ENCODE results near the gene CTNND1. TPM values are rescaled to one million over a fixed set of nuclear protein-coding genes. Genes with fewer than 3 reads are reported as not detected.

Gene CTNND1
- total RNA-seq, 2 experiments from 2014 or later, result 5.1 to 5.3 TPM

DNA sequence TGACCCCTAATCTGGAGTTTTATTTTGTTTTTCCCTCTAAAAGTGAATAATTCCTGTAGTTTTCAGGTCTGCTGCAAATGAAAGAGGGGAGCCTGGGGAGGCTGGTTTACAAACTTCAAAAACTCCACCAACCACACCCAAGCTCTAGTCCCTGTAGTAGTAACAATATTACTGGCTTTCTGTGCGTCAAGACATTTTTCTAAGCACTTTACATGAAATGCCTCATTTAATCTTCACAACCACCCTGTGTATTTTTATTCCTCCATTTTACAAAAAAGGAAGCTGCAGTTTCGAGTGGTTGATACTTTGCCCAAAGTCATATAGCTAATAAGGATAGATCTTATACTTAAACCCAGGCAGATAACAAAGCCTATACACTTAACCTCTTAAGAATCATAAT lies 23.5 kb downstream of the CTNND1 start:
- H2AFZ ChIP-seq (ENCODE audit: low read length), result no peak overlapping the region
- H4K20me1 ChIP-seq (ENCODE audit: insufficient read depth, low read length), result no peaks in the 10 kb centered on the region
- H3K4me3 ChIP-seq (ENCODE audit: low read depth, low read length, poor library complexity, severe bottlenecking), result no peak overlapping the region
- POLR2A ChIA-PET, result interaction anchor here (1.1 to 1.6 kb wide), 3 partner anchors 15 to 292 kb away, joined by 3 to 8 read pairs (median 3); no protein-coding TSS in a partner anchor
- no peaks in the 10 kb centered on the region for H3K4me1 ChIP-seq (ENCODE audit: insufficient read depth, low read length, poor library complexity, severe bottlenecking)
- no peaks in the 10 kb centered on the region for H3K9me2 ChIP-seq (ENCODE audit: insufficient read depth, low read length)
- H3K9me3 ChIP-seq (ENCODE audit: low read length), result no peaks in the 10 kb centered on the region
- no peak overlapping the region for H3K4me2 ChIP-seq (ENCODE audit: low read length)
- CTCF ChIA-PET (ENCODE audit: unreplicated experiment), result interaction anchor here (0.8 kb wide), 1 partner anchor 16 kb away, joined by 4 read pairs; no protein-coding TSS in a partner anchor
- H3K36me3 ChIP-seq (ENCODE audit: insufficient read depth, low read length), result no peaks in the 10 kb centered on the region
- DNase-seq (ENCODE audit: low spot score), result no peak
- intact Hi-C loops (cut with micrococcal nuclease; ENCODE audit: unreplicated experiment), result no loop called here
- no TSS peak for BruUV-seq (replicated peaks)
- no peak for TF ChIP-seq EZH2phosphoT487 (IDR thresholded peaks at IDR 0.05; ENCODE audit: borderline replicate concordance, low read depth, low read length)
- TF ChIP-seq, protein P1, sequence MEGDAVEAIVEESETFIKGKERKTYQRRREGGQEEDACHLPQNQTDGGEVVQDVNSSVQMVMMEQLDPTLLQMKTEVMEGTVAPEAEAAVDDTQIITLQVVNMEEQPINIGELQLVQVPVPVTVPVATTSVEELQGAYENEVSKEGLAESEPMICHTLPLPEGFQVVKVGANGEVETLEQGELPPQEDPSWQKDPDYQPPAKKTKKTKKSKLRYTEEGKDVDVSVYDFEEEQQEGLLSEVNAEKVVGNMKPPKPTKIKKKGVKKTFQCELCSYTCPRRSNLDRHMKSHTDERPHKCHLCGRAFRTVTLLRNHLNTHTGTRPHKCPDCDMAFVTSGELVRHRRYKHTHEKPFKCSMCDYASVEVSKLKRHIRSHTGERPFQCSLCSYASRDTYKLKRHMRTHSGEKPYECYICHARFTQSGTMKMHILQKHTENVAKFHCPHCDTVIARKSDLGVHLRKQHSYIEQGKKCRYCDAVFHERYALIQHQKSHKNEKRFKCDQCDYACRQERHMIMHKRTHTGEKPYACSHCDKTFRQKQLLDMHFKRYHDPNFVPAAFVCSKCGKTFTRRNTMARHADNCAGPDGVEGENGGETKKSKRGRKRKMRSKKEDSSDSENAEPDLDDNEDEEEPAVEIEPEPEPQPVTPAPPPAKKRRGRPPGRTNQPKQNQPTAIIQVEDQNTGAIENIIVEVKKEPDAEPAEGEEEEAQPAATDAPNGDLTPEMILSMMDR (conservative IDR thresholded peaks at IDR 0.05; ENCODE audit: low read length), result no peak
- H3K79me2 ChIP-seq (ENCODE audit: insufficient read depth, low read depth, low read length), result no peaks in the 10 kb centered on the region
- H3K27ac ChIP-seq (ENCODE audit: low read depth, low read length, poor library complexity, severe bottlenecking), result no peak overlapping the region

DNA sequence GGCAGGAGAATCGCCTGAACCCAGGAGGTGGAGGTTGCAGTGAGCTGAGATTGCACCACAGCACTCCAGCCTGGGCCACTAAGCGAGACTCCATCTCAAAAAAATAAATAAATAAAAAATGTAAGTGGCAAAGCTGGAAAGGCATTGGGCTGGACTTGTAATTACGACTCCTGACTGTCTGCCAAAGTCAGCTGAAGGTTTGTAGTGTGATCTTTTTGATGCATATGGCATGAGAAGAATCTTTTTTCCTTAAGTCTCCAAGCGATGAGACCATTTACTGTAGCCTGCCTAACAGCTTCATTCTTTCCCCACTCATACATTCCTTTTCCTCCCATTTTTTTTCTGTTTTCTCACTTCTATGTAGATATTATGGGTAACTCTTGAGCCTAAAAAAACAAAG lies 24.8 kb downstream of the CTNND1 start:
- POLR2A ChIA-PET, result no interaction called here
- DNase-seq (ENCODE audit: low spot score), result no peak
- intact Hi-C loops (cut with micrococcal nuclease; ENCODE audit: unreplicated experiment), result no loop called here
- Histone ChIP-seq H4K20me1 (ENCODE audit: insufficient read depth, low read length) (no peaks in the 10 kb centered on the region), H3K79me2 (ENCODE audit: insufficient read depth, low read depth, low read length) (no peaks in the 10 kb centered on the region), H3K36me3 (ENCODE audit: insufficient read depth, low read length) (no peaks in the 10 kb centered on the region), H3K9me3 (ENCODE audit: low read length) (no peaks in the 10 kb centered on the region), H3K4me2 (ENCODE audit: low read length) (no peak overlapping the region), H3K9me2 (ENCODE audit: insufficient read depth, low read length) (no peaks in the 10 kb centered on the region), H3K27ac (ENCODE audit: low read depth, low read length, poor library complexity, severe bottlenecking) (no peak overlapping the region), H3K4me3 (ENCODE audit: low read depth, low read length, poor library complexity, severe bottlenecking) (no peak overlapping the region), H3K4me1 (ENCODE audit: insufficient read depth, low read length, poor library complexity, severe bottlenecking) (no peaks in the 10 kb centered on the region), H2AFZ (ENCODE audit: low read length) (no peak overlapping the region)
- BruUV-seq (replicated peaks), result no TSS peak
- no peak for TF ChIP-seq EZH2phosphoT487 (IDR thresholded peaks at IDR 0.05; ENCODE audit: borderline replicate concordance, low read depth, low read length)
- CTCF ChIA-PET (ENCODE audit: unreplicated experiment), result no interaction called here

DNA sequence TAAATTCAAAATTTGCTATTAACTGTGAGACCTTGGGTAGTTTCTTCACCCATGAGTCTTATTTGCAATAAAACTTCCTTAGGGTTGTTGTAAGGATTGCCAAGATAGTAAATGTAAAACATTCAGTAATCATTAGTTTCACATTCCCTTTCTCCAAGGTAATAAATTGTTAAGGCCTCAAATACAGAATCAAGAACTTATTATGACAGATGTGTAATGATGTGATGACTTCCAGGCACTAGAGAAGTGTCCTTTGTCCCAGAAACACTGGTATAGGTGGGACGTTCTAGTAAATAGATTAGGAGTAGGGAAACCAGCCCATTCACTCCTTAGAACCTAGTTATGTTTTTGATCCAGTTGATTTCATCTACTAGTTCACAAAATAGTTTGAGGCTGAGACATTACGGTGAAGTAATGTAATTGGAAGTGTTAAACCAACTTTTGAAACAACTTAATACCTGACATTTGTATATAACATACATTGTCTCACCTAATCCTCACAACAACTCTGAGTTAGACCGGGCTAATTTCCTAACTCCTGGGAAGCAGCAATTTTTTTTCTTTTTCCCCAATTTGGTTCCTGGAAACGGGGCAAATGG lies 25.5 kb downstream of the CTNND1 start:
- Histone ChIP-seq H2AFZ (ENCODE audit: low read length) (no peak overlapping the region), H3K9me2 (ENCODE audit: insufficient read depth, low read length) (no peaks in the 10 kb centered on the region), H3K4me1 (ENCODE audit: insufficient read depth, low read length, poor library complexity, severe bottlenecking) (no peaks in the 10 kb centered on the region), H4K20me1 (ENCODE audit: insufficient read depth, low read length) (no peaks in the 10 kb centered on the region), H3K4me3 (ENCODE audit: low read depth, low read length, poor library complexity, severe bottlenecking) (no peak overlapping the region), H3K36me3 (ENCODE audit: insufficient read depth, low read length) (no peaks in the 10 kb centered on the region), H3K9me3 (ENCODE audit: low read length) (no peaks in the 10 kb centered on the region), H3K27ac (ENCODE audit: low read depth, low read length, poor library complexity, severe bottlenecking) (no peak overlapping the region), H3K79me2 (ENCODE audit: insufficient read depth, low read depth, low read length) (no peaks in the 10 kb centered on the region), H3K4me2 (ENCODE audit: low read length) (no peak overlapping the region)
- DNase-seq (ENCODE audit: low spot score), result no peak
- POLR2A ChIA-PET, result interaction anchor here (0.6 kb wide), 1 partner anchor 630 kb away, joined by 3 read pairs; no protein-coding TSS in a partner anchor
- intact Hi-C loops (cut with micrococcal nuclease; ENCODE audit: unreplicated experiment), result no loop called here
- no peak for TF ChIP-seq EZH2phosphoT487 (IDR thresholded peaks at IDR 0.05; ENCODE audit: borderline replicate concordance, low read depth, low read length)
- TF ChIP-seq, protein P1 (conservative IDR thresholded peaks at IDR 0.05; ENCODE audit: low read length), result no peak
- CTCF ChIA-PET (ENCODE audit: unreplicated experiment), result no interaction called here
- no TSS peak for BruUV-seq (replicated peaks)
